ENCODE results near the gene CUBN.

Gene CUBN

DNA sequence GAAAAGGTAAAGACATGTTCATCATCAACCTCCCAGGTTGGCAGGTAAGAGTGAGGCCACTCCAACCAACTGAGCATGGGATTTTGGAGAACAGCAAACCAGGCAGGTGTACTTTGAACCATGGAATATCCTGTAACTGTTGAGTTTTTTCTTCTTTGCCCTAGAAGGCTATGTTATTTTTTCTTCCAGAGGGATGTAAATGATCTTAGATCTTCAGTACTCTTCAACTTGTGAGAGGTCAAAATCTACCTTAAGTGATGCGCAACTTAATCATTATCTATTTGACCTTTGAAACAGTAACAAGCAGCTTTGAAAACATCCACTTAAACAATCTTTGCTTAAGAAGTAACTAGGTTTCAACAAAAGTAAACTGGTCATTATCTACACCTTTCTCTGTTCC lies at the start of gene CUBN:
Gene CUBN, minus strand, starts transcription at position 71 of the 400 bp plus-strand sequence. Its CDS starts 46 bp downstream, at position 25.
- DNase-seq = no peak

DNA sequence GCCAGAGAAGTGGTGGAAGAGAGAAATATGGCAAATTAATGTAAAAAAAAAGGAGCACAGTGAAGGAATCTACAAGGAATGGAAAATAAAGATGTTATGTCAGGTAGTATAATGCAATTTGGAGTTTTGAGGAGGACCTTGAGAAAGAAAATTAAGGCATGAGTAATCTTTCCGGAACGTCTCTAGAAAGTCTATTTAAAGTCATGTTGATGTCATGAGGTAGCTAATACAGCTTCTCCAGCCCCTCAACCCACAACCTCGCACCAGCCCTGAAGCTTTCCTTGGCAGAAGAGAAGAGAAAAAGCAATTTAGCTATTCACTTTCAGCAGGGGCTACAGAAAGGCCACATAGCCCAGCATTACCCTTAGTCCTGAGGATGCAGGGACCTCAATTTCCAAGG lies 49.4 kb upstream of the CUBN start:
- no peak for DNase-seq

DNA sequence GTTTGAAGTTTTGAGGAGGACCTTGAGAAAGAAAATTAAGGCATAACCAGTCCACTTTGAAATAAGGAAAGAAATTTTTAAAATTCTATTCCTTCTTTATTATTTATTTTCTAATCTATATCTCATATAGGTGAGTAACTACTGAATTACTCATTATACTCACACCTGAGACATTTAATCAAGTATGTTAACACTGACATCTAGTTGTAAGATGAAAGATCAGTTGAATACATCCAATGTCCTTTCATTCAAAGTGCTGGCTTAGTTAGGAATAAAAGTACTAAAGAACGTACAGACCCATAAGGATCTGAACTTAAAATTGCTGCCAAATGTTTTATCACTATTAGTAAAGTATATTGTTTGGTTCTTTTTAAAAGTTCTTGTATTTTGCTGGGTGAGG lies 48.4 kb upstream of the CUBN start:
- DNase-seq = no peak

DNA sequence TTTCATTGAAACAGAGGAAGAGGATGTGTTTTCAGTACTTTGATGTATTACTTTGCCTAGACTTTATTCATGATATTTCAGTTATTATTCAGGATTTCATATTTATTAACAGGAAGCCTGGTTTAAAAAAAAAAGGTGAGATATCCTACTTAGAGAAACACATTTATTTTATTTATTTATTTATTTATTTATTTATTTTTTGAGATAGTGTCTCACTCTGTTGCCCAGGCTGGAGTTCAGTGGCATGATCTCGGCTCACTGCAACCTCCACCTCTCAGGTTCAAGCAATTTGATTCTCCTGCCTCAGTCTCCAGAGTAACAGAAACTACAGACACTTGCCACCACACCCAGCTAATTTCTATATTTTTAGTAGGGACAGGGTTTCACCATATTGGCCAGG lies 47.4 kb upstream of the CUBN start:
- no peak for DNase-seq

DNA sequence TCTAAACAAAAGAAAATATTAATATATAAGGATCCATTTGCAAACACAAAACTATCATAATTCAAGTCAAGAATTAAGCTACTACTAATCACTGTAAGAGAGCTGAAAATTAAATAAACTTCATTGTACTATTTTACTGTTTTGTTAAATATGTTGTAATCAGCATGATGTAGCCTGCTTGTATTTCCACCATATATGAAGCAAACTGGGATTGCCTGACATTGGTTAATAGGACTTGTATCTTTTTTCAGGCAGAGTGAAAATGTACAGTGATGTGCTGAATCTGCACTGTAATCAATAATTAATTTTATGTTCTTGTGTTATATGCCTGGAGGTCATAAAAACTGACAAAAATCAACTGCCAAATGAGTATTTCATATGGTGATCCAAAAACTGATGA lies 46.5 kb upstream of the CUBN start:
- DNase-seq = no peak

DNA sequence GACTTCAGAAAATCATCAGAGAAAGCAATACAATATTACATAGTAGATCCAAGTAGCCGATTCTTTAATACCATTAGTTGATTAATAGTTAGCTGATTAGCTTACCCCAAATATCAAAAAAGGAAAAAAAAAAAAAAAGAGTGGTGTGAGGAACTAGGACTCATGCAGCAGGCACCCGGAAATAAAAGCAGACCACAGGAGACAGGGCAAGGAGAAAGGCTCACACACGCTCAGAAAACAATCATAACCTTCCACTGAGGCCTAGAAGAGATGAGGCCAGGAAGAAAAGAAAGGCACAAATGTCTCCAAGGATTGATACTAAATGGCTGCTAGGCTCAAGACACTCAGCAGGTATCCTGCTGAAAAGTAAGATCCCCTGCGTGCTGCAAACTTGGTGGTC lies 45.9 kb upstream of the CUBN start:
- no peak for DNase-seq

DNA sequence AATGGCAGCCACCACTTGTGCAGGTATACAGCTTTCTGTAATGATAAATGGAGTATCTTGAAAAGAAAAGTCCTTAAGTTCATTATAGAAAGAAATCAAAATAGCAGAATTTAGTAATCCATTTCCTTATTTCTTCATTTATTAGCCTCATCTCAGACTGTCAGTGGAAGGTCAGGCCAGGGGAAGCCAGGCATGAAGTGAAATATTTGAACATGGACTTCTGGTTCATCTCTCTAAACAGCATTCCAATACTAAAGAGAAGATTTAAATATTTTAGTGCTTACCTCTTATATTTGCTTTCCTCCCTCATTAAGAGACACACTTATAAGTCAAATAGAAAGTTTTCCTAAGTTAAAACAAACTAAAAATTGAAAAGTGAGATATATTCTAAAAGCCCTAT lies 45.0 kb upstream of the CUBN start:
- no peak for DNase-seq

DNA sequence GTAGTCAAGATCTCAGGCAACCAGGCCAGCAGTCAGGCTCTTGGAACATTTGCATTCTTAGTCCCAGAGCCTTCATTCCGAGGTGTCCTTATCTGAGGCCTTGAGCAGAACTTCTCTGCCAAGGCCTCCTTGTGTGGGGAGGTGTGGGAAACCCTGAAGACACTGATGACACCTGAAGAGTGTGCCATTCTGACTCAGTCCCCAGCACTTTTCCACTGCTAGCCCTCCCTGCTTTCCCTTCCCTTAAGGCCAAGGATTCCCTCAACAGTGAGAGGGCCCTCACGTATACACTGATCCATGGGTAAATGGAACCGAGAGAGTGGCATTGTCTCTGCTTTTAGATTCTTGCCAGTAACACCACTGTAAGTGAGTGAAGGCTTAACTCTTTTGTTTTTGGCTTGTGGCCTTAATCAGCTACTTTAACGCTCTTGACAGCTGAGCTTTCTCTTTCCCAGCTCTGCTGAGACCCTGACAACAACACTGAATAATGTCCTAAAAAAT lies 41.6 kb upstream of the CUBN start:
- no peak for DNase-seq

DNA sequence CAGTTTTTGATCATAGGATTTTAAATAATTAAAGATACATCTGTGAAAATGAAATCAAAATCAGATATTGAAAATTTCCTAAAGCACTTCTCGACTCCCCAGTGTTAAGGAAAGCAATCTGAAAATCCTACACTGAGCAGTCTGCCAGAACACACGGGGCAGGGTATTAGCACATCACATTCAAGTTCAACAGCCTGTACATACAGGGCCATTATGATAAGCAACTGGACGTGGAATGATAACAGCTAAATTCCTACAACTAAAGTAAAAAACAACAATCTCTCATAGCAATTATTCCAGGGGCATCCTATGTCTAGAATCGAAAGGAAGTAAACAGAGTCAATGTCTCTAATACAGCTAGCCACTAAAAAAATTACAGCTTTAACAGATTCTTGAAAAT lies 40.2 kb upstream of the CUBN start:
- no peak for DNase-seq

DNA sequence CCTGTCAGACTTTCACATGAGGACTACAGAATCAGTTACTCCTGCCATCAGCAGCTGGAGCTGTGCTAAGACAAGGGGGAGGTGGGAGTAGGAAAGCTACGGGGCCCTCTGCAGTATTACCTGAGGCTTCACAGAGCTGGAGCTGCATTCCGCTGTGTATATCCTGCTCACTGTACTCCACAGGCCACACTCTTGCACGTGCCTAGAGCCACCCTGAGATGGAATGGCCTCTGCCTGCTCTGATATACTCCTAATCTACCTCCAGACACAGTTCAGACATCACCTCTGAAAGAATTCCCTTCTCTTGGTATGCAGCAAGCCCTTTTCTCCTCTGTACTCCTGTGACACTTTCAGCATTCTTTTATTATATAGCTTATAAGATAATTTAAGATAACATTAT lies 37.1 kb upstream of the CUBN start:
- no peak for DNase-seq

DNA sequence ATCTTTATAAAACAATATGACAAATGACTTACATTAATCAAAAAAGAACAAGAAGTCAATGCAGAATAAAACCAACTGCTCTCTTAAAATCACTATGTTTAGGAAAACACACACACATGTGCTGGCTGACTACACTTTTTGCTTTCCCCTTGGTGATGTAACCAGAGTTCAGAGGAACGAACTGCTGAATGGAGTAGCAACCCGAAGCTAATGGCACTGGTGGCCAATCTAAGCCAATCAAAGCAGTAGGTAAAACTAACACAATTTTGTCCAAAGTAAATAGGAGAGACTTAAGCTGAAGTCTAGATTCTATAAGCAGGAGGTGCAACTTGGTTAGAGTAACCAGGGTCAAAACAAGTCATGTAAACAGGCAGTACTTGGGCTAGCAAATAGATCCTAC lies 33.2 kb upstream of the CUBN start:
- DNase-seq = no peak

DNA sequence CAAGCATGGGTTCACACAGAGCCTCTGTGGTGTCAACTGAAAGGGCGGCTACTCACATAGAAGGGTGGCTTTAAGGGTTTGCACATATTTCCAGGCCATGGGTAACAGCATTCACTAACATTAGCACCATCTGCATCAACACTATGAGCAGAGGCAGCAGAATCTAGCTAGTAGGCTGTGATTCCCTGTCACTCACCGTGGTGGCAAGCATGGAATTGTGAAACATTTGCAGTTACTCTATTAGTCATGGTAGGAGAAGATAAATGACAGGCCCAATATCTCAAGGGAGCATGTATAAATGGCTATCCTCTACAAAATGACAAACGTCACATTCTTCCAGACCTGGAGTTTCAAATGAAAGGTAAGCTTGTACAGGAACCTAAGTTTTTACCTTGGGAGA lies 32.2 kb upstream of the CUBN start:
- no peak for DNase-seq

DNA sequence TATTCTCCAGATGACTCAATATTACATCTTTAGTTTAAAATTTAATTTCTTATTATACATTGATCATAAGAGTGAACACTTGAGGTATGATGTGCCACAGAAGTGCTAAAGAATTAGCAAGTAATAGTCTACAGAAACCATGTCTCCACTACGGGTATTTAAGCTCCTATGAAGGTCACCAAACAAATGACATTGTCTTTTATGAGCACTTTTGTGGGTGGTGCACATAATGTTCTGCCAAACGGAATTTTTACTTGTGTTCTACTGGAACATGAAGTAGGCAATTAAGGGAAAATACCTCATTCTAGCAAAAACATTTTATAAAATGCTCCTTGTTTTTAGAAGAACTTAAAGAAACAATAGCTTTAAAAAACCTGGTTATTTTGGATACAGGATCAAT lies 27.4 kb upstream of the CUBN start:
- no peak for DNase-seq

DNA sequence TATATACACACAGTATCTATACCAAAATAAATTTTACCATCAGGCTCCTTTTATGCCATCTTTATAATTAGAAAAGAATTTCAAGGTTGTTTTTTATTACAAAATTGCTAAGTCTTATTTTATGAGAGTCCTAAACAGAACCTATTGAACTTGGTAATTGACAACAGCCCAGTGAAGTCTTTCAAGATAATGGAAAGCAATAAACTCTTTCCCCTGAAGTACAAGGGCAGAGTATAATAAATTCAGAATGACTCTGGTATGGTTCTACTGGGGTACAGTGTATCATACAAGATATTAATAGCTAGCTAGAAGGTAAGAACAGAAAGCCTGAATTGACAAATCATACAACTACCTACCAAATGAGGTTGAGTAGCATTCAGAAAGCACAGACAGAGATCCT lies 26.2 kb upstream of the CUBN start:
- DNase-seq = no peak

DNA sequence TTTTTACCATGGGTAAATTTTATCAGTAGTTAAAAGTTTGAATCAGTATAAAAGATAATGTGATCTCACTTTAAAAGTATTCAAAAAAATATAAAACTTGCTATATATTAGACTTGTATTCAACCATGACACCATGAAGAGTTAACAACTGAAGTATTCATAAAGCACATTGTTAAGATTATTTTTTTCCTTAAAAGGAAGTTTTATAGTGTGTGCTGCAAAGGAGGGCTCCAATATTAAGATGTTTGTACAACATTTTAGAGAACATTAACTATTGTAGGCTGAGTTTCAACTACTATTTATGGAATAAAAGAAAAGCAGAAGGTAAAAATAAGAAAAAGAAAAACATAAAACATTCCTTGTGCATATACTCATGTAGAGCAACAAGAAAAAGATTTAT lies 24.5 kb upstream of the CUBN start:
- DNase-seq = no peak

DNA sequence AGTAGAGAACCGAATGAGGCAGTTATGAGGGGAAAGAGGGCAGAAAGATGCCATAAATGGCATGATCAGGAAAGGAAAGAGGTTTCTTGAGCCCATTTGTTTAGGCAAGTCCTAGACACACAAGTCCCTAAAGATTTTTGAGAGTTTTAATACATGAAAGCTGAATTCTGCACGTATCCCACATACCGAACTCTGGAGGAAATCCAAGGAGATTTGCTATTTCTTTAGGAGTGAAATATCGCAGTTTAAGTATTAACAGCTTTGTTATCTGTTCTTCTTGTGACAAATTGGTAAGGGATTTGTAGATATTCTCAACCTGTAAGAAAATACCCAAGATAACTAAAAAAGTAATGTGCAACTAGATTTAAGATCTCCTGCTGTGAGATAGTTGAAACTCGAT lies 23.7 kb upstream of the CUBN start:
- DNase-seq = no peak

DNA sequence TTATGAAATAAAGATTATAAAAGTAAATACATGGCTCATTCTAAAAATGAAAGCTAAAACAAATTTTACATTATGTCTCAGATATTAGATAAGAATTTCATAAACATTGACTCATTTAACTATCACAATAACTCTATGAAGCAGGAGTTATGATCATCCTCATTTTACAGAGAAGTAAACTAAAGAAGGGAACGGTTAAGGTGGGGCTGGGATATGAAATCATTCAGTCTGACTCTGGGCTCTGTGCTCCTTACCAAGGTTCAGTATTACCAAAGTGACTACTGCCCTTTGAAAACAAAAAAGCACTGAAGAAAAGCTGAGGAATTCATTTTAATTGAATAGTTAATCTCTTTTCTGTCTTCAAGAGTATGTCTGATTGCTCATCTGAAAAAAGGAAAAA lies 22.1 kb upstream of the CUBN start:
- DNase-seq = no peak

DNA sequence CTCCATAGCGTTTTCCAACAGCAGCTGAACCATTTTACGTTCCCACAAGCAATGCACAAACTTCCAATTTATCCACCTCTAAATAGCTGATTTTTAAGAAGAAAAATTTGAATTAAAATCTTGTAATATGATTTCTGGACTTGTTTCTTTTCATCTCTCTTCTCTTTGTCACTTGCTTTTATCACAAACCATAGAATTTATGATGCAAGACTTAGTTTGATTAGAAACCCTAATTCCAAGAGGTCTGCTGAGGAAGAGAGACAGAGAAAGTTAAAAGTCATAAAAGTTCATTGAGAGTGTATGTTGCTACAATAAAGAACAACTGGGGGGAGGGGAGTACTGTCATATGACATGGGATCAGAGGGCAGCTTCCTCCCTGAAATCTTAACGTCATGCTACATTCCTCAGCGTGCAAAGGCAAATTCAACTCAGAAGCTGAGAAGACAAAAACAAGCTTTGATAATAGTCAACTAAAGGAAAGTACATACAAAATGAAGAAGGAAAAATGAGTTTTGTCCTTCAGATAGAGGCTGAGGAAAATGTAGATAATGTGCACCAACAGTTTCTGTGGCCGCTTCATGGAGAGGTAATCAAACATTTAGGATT lies 18.4 kb upstream of the CUBN start:
- DNase-seq = no peak

DNA sequence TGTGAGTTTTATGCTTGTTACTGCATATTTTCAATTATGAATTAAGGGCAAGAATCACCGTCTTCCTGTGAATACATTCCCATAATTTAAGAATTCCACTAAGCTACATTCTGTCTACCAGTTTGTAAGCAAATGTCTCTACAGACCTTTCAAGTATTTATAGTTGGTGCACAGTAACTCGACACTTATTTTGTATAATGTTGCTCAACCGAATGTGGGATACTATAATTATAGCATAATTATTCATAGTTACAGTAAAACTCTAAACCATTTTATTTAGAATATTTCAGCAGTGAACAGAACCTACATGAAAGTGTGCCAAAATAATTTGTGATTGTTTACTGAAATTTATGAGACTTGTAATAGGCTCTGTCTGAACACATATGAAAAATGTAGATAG lies 17.3 kb upstream of the CUBN start:
- no peak for DNase-seq

DNA sequence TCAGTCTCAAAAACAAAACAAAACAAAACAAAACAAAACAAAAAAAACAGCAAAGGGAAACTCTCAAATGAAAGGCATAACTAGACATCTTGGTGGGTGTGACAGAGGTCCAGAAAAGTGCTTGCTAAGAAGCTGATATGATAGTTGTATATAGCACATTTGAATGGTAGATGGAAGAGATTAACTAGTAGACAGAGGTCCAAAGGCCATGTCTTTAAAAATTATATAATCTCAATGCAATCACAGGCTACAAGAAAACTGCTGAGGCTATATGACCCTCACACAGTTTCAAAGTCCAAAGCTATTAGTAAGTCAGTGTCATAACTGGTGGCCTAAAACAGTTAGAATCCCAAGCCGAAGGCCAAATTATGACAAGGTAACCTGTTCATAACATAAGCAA lies 15.6 kb upstream of the CUBN start:
- no peak for DNase-seq

DNA sequence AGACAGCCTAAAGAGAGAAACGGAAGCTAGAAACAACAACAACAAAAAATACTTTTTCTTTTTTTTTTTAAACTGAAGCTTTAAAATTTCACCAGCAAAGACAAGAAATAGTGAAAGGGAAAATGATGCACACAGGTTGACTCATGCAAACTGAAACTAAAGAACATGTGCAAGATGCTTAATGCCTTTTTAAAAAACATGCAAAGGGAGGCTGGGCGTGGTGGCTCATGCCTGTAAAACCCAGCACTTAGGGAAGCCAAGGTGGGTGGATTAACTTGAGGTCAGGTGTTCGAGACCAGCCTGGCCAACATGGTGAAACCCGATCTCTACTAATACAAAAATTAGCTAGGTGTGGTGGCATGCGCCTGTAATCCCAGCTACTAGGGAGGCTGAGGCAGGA lies 15.1 kb upstream of the CUBN start:
- DNase-seq = no peak

DNA sequence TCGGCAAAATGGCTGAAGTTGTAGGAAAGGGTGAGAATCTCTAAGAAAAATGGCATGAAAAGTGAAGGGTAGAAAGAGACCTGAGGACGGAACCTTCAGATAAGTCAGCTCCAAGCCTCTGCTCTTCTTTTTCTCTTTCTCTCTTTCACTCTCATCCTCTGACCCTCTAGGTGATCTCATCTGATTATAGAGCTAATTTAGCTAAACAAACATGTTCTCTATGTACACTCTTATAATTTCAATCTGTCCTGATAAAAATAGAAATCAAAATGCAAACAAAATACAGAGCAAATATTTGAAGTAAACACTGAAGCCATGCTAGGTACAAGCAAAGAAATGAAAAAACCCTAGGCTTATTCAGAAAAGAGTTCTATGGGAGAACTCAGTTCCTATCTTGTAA lies 14.4 kb upstream of the CUBN start:
- DNase-seq = no peak

DNA sequence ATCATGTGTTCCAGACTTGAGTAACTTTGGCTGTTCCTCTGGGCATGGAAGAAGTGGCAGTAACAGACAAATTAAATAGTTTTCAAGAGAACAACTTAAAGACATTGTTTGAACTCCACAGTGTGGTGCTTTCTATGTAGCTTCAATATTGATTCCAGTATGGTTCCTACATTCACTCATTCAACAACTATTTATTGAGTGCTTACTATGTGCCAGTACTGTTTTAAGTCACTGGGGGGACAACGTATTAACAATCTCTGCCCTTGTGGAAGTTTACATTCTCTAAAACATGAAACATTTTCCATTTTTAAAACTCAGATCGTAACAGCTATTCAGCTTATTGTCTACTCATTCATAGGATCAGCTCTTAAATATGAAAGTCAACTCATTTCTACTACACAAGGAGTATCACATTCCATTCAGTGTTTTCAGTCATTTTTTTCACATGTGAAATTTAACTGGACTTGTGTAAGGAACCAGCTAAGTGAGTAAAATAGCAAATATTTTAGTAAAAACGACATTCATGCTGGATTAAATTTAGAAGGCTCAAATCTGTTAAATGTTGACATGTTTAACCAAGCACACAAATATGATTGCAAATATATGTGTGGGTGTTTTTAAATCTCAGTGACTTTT lies 13.6 kb upstream of the CUBN start:
- no peak for DNase-seq

DNA sequence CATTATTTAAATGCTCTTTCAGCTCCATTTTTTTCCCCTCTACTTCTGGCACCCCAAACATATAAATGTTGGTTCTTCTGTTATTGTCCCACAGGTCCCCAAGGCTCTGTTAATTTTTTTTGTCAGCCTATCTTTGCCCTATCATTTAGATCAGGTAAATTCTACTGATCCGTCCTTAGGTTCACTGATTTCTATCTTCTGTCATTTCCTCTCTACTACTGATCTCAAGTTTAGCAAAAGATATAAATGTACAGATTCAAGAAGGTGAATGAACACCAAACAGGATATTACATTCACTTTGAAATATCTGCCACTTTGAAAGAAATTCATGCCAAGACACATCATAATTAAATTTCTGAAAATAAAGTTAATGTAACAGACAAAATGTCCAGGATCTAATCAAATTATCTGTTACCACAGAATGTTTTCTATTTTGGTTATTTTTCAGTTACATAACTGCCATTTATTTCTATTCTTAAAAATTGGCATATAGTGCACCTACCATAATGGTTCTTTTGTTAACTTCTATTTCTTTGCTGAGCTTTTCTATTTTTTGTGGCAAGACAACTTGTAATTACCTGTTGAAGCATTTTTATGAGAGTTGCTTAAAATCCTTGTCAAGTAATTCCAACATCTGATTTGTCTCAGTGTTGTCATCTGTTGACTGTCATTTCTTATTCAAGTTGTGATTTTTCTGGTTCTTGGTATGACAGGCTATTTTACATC lies 12.1 kb upstream of the CUBN start:
- no peak for DNase-seq

DNA sequence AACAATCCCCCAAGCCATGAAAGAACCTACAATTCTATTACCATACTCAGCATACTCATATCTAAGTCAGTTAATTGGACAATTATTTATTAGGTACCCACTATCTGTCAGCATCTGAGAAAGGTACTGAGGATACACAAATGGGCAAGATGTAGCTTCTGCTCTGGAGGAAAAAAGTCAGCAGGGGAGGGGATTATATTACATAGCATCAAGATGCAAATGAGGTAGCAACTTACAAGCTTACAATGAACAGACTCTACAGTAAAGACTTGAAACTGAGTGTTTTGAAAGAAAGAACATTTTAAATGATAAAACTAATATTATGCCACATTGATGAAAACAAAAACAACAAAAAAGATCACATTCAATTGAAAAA lies 10.8 kb upstream of the CUBN start:
- DNase-seq = no peak
